GM21529 (cell line): ENCODE results near the gene DENND1B.

Experiments used
- ATAC-seq: cut with Tn5 transposase; IDR thresholded peaks from one replicate; pipeline ENCODE4 v1.9.1; 2021; ENCODE audit not compliant: unreplicated experiment

Gene DENND1B

DNA sequence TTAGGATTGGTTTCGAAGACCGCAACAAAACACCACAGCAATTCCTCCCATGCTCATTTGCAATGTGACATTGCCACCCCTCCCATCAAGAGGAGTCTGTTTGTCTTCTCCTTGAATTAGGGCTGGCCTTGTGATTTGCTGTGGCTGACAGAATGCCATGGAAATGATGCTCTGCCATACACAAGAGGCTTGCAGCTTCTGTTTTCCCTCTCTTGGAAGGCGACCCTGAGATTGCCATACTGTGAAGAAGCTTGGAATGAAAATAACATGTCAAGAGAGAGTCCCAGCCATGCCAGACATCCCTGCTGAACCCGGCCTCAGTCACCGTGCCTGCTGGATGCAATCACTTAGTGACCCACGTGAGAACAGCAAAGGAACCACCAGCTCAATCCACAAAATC is 294.8 kb downstream of the DENND1B start:
- no peak for ATAC-seq

DNA sequence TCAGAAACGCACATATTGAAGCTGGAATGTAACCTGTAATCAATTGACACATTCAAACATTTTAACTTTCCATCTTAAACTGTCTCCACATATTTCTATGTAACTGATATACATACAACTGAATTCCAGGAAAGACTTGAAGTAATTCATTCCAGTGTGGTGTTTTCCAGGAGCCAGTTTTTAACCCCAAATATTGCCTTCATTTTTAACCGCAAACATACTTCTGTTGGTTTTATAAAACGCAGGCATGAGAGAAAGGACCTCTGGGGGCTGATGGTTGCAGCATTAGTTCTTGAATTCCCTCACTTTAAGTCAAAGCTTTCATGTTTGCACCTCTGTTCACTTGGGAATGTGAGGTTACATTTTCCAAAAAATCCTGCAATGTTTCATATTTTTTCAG is 303.1 kb downstream of the DENND1B start:
- ATAC-seq: no peak

DNA sequence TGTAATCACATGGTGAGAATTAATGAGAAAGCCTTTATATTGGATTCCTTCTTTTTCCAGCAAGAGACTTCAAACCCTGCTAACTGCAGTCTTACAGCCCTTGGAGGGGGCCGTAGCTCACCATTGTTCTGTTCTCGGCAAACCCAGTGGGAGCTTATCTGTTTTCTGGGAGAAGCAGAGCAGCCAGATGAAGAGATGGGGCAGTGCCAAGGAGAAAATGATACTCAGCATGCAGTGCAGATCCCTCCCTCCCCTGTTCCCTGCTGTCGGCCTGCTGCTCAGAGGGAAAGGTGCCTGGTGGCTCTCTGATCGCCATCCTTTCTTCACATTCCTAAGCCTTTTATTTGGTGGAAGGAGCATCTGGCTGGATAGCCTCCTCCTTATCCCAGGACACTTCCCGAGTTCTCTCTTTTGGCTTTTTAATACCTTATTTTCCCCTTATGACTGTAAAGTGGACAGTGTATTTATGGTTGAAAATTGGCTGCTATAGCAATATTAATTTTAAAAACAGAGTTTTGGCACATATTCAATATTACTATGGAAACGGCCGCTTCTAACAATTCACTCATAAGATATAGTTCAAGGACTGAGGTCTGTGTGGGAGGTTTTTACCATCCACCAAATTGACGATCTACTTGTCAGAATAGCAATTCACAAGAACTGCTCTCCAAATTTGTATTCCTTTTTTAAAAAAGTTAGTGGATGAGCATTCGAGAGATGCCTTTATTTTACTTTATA is 303.9 kb downstream of the DENND1B start:
- no peak for ATAC-seq

DNA sequence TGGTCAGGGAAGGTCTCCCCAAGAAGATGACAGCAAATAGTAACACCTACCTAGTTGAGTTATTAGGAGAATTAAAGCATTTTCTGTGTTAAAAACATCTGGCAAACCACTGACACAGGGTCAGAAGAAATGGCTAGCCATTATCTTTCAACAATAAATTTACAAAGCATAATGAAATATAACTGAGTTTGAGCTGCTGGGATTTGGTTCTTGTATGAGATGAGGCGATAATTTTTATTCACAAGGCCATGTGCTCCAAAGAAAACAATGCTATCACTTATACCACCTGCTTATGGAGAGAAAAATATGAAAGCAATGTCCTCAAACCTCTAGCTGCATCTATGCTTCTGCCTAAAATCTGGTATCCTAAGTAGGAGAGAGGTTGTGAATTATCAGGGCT is 304.9 kb downstream of the DENND1B start:
- no peak for ATAC-seq

DNA sequence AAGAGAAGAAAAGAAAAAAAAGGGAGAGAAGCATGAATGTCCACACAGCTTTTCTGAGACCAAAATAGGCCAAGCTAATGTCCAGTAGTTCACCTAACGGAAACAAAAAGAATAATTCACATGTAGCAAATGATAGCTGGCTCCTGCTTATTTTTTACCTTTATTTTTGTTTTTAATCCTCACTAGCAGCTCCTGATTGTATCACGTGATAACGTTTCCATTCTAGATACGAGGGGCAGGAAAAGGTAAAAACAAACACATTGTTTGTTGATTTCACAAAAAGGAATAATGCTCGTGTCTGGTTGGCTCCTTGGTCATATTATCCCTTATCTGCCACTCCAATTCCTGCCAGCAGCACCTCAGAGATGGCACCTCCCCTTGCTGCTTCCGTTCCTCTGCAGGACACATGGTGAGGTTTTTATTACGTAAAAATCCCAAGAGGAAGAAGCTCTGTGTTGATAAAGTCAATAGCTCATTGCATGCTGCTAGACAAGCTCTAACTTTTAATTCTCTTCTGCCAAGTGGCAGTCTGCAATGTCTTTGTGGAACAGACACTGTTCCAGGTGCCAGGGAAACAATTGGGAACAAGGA is 305.6 kb downstream of the DENND1B start:
- ATAC-seq: no peak

DNA sequence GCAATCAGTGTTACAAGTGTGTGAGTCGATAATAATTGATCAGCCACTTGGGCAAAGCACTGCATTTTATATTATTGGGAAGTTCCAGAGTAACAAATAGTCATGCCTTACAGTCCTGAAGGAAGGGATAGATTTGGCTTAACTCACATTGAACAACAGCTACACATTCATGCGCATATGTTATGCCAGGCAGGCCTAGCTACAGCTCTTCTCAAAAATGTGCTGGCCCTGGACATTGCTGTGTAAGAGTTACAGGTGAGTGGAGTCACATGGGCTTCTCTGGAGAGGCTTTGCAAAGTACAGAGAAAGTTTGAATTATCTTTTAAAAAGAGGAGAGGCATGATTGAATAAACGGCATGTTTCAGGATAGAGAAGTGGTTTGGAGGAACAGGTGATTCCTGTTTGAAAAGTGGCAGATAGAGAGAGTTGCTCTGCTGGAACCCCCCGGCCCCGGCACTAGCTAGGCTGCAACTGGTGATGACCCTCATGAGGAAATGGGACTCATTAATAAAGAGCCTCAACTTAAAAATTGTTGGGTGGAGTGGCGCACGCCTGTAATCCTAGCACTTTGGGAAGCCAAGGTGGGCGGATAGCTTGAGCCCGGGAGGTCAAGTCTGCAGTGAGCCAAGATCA is 306.6 kb downstream of the DENND1B start:
- no peak for ATAC-seq

DNA sequence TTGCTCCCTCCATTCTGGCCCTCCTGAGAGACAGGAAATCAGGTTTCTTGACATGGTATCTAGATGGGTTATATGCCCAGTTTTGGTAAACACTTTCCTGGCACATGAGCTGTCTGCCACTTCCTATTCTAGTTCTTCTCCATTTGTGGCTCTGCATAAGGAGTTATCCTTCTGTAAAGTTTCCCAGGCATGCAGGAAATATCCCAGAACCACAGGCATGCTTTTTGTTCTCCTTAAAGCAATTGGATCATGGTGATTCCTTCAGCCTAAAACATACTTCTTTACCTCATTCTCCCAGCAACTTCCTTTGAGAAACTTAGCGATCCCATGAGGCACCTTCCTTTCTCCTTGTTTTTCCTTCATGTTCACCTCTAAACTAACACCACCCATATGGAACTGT is 307.4 kb downstream of the DENND1B start:
- ATAC-seq: no peak

DNA sequence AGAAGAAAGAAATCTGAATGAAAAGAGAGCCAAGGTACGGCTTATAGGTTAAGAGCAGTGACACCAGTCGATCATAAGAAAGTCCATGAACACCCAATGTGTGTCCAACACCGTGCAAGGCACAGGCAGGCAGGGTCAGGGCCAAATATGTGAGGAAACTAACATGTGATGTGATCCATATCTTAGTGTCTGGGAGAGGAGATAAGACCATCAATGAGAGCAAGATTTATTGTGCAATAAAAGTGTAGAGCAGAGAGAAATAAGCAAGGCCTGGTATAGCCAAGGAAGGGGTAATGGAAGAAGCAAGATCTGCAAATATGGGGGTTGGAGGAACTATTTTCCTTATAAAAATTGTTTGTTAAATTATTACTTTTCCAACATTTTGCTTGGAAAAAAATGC is 308.5 kb downstream of the DENND1B start:
- ATAC-seq: no peak

DNA sequence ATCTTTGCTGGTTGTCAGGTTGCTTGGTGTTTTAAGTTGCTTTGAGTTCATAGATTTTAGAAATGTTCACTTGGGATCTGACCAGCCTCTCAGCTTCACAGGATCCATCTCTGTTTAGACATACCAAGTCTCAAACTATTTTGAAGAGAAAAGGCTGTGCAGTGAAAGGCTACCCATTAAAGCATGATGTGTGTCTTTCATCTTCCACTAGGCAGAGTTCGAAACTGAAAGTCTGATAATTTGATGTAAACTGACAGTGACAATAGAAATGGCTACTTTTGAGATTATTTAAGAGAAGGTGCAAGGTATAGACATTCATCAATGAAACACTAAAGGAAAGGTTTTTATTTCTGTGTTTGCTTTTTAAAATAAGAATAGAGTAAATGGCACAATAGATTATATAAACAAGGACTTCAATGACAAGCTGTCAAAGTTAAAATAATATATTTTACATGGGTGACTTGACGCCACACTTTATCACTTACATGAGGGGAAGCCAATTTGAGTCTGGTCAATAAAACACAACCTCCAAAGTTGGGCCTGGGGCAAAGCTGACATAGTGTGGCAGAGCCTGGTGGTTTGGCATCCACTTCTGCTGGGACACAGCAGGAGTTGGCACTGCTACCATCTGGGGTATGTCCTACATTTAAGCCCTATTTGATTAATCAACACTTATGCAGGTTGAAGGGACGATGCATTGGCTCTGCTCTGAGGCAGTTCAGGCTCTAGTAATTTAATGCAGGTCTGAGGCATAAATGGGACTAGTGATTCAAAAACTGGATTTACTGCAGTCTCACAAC is 309.6 kb downstream of the DENND1B start:
- ATAC-seq: no peak

DNA sequence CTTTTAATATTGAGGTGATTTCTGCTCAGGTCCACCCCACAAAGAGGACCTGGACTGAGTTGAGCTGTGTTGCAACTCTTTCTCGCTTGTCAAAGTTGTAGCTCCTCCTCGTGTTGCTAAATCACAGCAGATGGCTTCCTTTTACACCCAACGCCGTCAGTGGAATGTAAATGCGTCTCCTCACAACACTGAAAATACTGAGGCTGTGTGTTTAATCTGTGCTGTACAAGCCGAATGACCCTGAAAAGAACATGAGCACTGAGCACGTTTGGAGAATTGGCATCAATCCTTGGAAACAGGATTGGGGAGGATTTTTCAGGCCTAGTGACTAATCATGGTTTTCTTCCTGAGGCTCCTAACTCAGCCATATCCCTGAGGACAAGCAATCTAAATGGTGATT is 311.2 kb downstream of the DENND1B start:
- ATAC-seq: no peak

DNA sequence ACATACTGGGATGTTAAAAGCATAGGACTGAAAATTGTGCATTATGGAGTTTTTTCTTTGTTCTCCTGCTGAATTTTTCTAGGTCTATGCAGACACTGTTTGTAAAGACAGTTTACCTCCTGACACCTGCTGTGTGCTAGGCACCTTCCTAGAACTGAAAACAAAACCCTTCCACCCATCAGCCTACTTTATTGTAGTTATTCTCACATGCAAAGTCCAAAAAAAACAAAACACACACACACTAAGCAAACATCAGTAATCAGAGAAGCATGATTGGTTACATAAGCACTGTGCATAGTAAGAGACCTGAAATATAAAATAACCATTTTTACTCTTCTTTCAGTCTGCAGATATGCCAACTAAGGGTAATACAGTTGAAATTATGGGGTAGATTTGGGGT is 312.1 kb downstream of the DENND1B start:
- no peak for ATAC-seq

DNA sequence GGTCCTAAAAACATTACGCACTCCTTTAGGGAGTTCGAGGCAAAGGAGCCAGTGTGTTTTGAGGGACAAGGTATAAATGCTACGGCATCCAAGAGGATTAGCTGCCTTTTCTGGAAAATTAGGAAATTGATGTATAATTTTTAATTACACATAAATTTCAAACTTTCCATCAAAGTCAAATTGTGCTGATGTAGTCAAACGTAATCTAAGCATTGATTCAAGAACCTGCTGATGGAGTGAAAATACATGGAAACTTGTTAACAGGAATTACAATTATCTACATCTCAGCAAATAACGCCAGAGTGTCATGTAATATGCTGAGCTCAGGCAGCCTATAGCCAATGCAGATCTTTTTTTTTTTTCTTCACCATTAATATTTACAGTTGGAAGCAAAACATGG is 312.7 kb downstream of the DENND1B start:
- no peak for ATAC-seq
